Endometrial microvascular endothelial cells (primary cell): ENCODE data around the gene IFIT1. TPM values are rescaled to one million over a fixed set of nuclear protein-coding genes. Genes with fewer than 3 reads are reported as not detected.
"Not testable (repeated sequence)": the region's sequence is repeated elsewhere in the genome, so short reads cannot be mapped to it uniquely, and the experiment has no call there.

Experiments used
- in situ Hi-C: cut with HindIII; loops from 2 replicates; pipeline ENCODE4 v1.10.0; 2017; ENCODE audit warnings: low sequenced_read_pairs, low pct_unique_long_range_greater_than_20kb; ENCODE audit errors: inconsistent ontology term
- total RNA-seq: library from RNA; depleted of rRNA; stranded (reverse); fragments of >200 nt; gene quantifications from one replicate; pipeline ENCODE4 v1.2.3, GENCODE V29; 2015; ENCODE audit errors: inconsistent ontology term

The IFIT1 gene
- total RNA-seq, 1 donor from 2014 or later = 7.2 TPM

GRCh38 chr10:89391226-89391576 is 1.2 kb upstream of the IFIT1 start:
- in situ Hi-C loops = not testable (repeated sequence)

- in situ Hi-C loops = no loop called here
These were observed 551 bp downstream of the IFIT1 start for GRCh38 chr10:89392974-89393373.

- in situ Hi-C loops = no loop called here
These were observed 1.5 kb downstream of the IFIT1 start for GRCh38 chr10:89393898-89394297.

GRCh38 chr10:89395141-89395540 is 2.7 kb downstream of the IFIT1 start:
- in situ Hi-C loops = no loop called here

- in situ Hi-C loops = no loop called here
These were observed 5.8 kb downstream of the IFIT1 start for GRCh38 chr10:89398003-89398749.

GRCh38 chr10:89399956-89400355 is 7.5 kb downstream of the IFIT1 start:
- in situ Hi-C loops = loop anchor here (25.0 kb wide), 1 partner anchor 162 kb away; no protein-coding TSS in a partner anchor

GRCh38 chr10:89403043-89403442 is 10.6 kb downstream of the IFIT1 start:
- in situ Hi-C loops = loop anchor here (25.0 kb wide), 1 partner anchor 159 kb away; no protein-coding TSS in a partner anchor

GRCh38 chr10:89404104-89405047 is 12.0 kb downstream of the IFIT1 start:
- in situ Hi-C loops = loop anchor here (25.0 kb wide), 1 partner anchor 158 kb away; no protein-coding TSS in a partner anchor

GRCh38 chr10:89406178-89406577 is 13.8 kb downstream of the IFIT1 start:
- in situ Hi-C loops = loop anchor here (25.0 kb wide), 1 partner anchor 156 kb away; no protein-coding TSS in a partner anchor

- in situ Hi-C loops = loop anchor here (25.0 kb wide), 1 partner anchor 155 kb away; no protein-coding TSS in a partner anchor
These were observed 15.4 kb downstream of the IFIT1 start for GRCh38 chr10:89407792-89408191.

GRCh38 chr10:89409282-89409681 is 16.9 kb downstream of the IFIT1 start:
- in situ Hi-C loops = loop anchor here (25.0 kb wide), 1 partner anchor 153 kb away; no protein-coding TSS in a partner anchor

- in situ Hi-C loops = loop anchor here (25.0 kb wide), 1 partner anchor 152 kb away; no protein-coding TSS in a partner anchor
These were observed 18.1 kb downstream of the IFIT1 start for GRCh38 chr10:89410551-89410950.

GRCh38 chr10:89411135-89411534 is 18.7 kb downstream of the IFIT1 start:
- in situ Hi-C loops = loop anchor here (25.0 kb wide), 1 partner anchor 151 kb away; no protein-coding TSS in a partner anchor

GRCh38 chr10:89412276-89412675 is 19.9 kb downstream of the IFIT1 start:
- in situ Hi-C loops = loop anchor here (25.0 kb wide), 1 partner anchor 150 kb away; no protein-coding TSS in a partner anchor

- in situ Hi-C loops = loop anchor here (25.0 kb wide), 1 partner anchor 149 kb away; no protein-coding TSS in a partner anchor
These were observed 21.0 kb downstream of the IFIT1 start for GRCh38 chr10:89413398-89413912.

GRCh38 chr10:89414146-89414878 is 21.9 kb downstream of the IFIT1 start, which contains the start of gene IFIT5:
TSS of gene IFIT5 (plus strand) at chr10:89414568. CDS start at chr10:89414799, 231 bp downstream.
- in situ Hi-C loops = loop anchor here (25.0 kb wide), 1 partner anchor 148 kb away; no protein-coding TSS in a partner anchor

GRCh38 chr10:89414879-89415821 is 22.7 kb downstream of the IFIT1 start:
- in situ Hi-C loops = loop anchor here (25.0 kb wide), 1 partner anchor 147 kb away; no protein-coding TSS in a partner anchor
